Measurements from ENCODE around the gene ZIC4. TPM values are rescaled to one million over a fixed set of nuclear protein-coding genes. Genes with fewer than 3 reads are reported as not detected.

Gene ZIC4
- total and polyA plus RNA-seq, 2 of the 4 experiments (the other 2 are of a cell fraction), result not detected

- CTCF ChIA-PET, result no interaction called here
- no peak for ATAC-seq (ENCODE audit: low read depth)
Measured at GRCh38 chr3:147367676-147368075, 38.7 kb downstream of the ZIC4 start.

More at GRCh38 chr3:147367676-147368075, 38.7 kb downstream of the ZIC4 start:
- Histone ChIP-seq H3K23ac (ENCODE audit: low read depth, low read length) (no peak overlapping the region), H3K9ac (ENCODE audit: low read depth, low read length) (no peak overlapping the region), H2BK15ac (ENCODE audit: low read depth, low read length) (no peak overlapping the region), H2AK9ac (replicated peaks; ENCODE audit: low read depth, low read length, poor library complexity) (no peak overlapping the region), H4K91ac (ENCODE audit: insufficient read depth, low read depth, low read length) (no peak overlapping the region), H3K27me3 (ENCODE audit: control insufficient read depth, insufficient read depth, low read length) (peaks cover 66% of the 10 kb centered on the region), H3K9me3 (ENCODE audit: control insufficient read depth, insufficient read depth, low read length) (peaks cover 7% of the 10 kb centered on the region), H3K4me1 (ENCODE audit: control insufficient read depth, insufficient read depth, low read length) (no peaks in the 10 kb centered on the region), H3K9me1 (ENCODE audit: insufficient read depth, low read length) (no peaks in the 10 kb centered on the region), H3K79me1 (ENCODE audit: low read depth in 1 of 2, low read length in 2 of 2) (no peaks in the 10 kb centered on the region), H4K8ac (ENCODE audit: low read depth in 2 of 2, low read length in 2 of 2) (no peak overlapping the region), H3K18ac (ENCODE audit: low read depth, low read length) (no peak overlapping the region), H3K4me3 (ENCODE audit: insufficient read depth, low read depth, low read length) (no peak overlapping the region), H3K56ac (ENCODE audit: extremely low read depth, insufficient read depth, low read length) (no peak overlapping the region), H2AK5ac (ENCODE audit: low read depth, low read length) (no peak overlapping the region), H3K4ac (ENCODE audit: low read depth, low read length) (no peak overlapping the region), H2BK5ac (ENCODE audit: low read depth, low read length, poor library complexity, severe bottlenecking) (no peak overlapping the region), H2AFZ (replicated peaks; ENCODE audit: low read length, poor library complexity) (no peak overlapping the region), H3K36me3 (ENCODE audit: control insufficient read depth, insufficient read depth, low read length) (no peaks in the 10 kb centered on the region), H4K20me1 (ENCODE audit: insufficient read depth, low read length) (no peaks in the 10 kb centered on the region), H2BK20ac (ENCODE audit: low read depth, low read length) (no peak overlapping the region), H3K4me2 (ENCODE audit: low read depth, low read length) (no peak overlapping the region), H2BK120ac (ENCODE audit: low read depth, low read length) (no peak overlapping the region), H4K5ac (ENCODE audit: low read depth, low read length) (no peak overlapping the region), H3K14ac (replicated peaks; ENCODE audit: low read depth, low read length) (no peak overlapping the region), H3K27ac (ENCODE audit: insufficient read depth, low read length) (no peak overlapping the region)
- in situ Hi-C loops (cut with MboI; ENCODE audit: low sequenced_read_pairs), result no loop called here
- no CpG with 5 or more reads among the region's 1 CpG for whole genome bisulfite sequencing, 2 experiments (ENCODE audit: extremely low coverage in 2 of 2, insufficient read length in 1 of 2)
- no TSS peak for BruUV-seq (replicated peaks)
- DNase-seq, result no peak
- TF ChIP-seq ELK1 (IDR thresholded peaks at IDR 0.05; ENCODE audit: borderline replicate concordance, low read depth, low read length) (no peak), RFX5 (IDR thresholded peaks at IDR 0.05; ENCODE audit: low read depth, low read length) (no peak), POLR2A (IDR thresholded peaks at IDR 0.05; ENCODE audit: low read depth, low read length) (no peak), CTCF (conservative IDR thresholded peaks at IDR 0.05; ENCODE audit: low read depth, low read length) (no peak), NFE2L2 (IDR thresholded peaks at IDR 0.05; ENCODE audit: low read depth, low read length) (no peak), BHLHE40 (IDR thresholded peaks at IDR 0.05; ENCODE audit: low read depth, low read length) (no peak), RCOR1 (IDR thresholded peaks at IDR 0.05; ENCODE audit: insufficient replicate concordance, low read length) (no peak)
- intact Hi-C loops (cut with micrococcal nuclease), result no loop called here
- POLR2A ChIA-PET (ENCODE audit: unreplicated experiment), result no interaction called here
- dilution Hi-C loops (cut with HindIII; ENCODE audit: low sequenced_read_pairs, unreplicated experiment), result no loop called here
